Ishikawa (cell line): Measurements from ENCODE around the gene TPRG1.

Source experiments
- YY1 ChIP-seq: IDR thresholded peaks from 2 replicates; pipeline ENCODE4 v1.6.1; 2012; ENCODE audit warnings: low read depth
- TF ChIP-seq, protein P1 (sequence below): IDR thresholded peaks from 2 replicates; pipeline ENCODE4 v1.6.1; 2012

DNA sequence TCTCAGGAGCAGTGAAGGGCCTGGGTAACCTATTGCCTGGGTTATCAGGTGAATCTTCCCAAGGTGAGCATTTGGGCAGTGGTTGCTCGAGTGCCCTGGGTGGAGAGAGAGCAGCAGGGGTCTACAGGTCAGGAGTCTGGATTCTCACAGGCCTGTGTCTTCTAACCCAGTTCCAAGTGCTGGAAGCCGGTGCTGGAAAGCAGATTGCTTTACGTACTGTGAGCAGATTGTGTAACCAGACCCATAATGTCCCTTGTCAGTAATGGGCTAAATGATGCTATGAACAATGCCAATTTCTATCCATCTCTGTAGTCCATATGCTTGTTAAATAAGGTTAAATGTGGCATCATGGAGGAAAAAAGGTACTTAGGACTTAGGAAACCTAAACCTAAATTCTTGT, 106.5 kb downstream of the TPRG1 start:
- no peak for TF ChIP-seq YY1
- TF ChIP-seq, protein P1, sequence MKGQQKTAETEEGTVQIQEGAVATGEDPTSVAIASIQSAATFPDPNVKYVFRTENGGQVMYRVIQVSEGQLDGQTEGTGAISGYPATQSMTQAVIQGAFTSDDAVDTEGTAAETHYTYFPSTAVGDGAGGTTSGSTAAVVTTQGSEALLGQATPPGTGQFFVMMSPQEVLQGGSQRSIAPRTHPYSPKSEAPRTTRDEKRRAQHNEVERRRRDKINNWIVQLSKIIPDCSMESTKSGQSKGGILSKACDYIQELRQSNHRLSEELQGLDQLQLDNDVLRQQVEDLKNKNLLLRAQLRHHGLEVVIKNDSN = no peak
